SU-DHL-6 (cell line): ENCODE measurements around the gene FOXP3.

Experiments
- CTCF ChIP-seq: fragments of 200-600 bp; sonication (generic); IDR thresholded peaks from one replicate; pipeline ENCODE4 v1.5.1; 2017; ENCODE audit warnings: antibody characterized with exemption, mild to moderate bottlenecking, low read length, moderate library complexity; ENCODE audit not compliant: insufficient read depth, poor library complexity, severe bottlenecking
- EZH2phosphoT487 ChIP-seq: fragments of 200-600 bp; sonication (generic), shearing (Covaris generic); conservative IDR thresholded peaks from 2 replicates; pipeline ENCODE4 v1.6.1; 2018; ENCODE audit warnings: mild to moderate bottlenecking, antibody characterized with exemption, low read length, moderate library complexity, mixed read lengths

GRCh38 chrX:49249071-49249470 lies 15.4 kb downstream of the FOXP3 start:
- TF ChIP-seq CTCF (no peak), EZH2phosphoT487 (no peak)
